ENCODE data around the gene STXBP1. TPM values are rescaled to one million over a fixed set of nuclear protein-coding genes. Genes with fewer than 3 reads are reported as not detected.

Gene STXBP1
- total and polyA plus RNA-seq, 2 of the 13 experiments (the other 11 are each of a cell fraction or from before 2014, with no cell fraction given) = 2.9 TPM

DNA sequence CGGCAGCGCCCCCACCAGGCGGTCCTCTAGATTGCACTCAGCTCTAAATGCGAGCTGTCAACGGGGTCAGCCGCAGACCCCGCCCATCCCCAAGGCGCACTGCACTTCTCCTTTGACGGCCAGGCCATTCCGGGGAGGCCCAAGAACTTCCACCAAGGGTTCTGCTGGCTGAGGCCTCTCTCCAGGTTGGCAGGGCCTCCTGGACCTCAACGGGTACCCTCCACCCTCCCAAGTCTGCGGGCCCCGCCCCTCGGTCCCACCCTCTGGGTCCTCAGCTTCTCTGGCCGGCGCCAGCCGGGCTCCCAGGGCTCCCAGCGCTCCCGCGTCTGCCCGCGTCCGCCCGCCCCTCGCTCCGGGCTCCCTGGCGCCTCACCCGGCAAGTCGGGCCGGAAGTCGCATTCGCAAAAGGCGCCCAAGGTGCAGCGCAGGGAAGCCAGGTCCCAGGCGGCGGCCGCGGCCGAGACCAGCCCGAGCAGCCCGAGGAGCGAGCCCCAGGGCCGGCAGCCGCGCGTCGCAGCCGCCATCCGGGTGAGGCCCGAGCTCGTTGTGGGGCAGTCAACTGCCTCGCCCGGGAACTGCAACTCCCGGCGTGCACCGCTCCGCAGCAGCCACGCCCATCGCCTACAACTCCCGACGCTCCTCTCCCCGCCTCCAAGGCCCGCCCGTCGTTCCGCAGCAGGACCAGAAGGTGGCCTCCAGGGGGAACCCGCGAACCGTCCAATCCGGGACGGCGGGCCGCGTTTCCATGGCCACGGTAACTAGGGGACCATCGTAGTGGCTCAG lies 122.9 kb downstream of the STXBP1 start, which contains the start of gene TOR2A (continued):
- TF ChIP-seq, protein P1, sequence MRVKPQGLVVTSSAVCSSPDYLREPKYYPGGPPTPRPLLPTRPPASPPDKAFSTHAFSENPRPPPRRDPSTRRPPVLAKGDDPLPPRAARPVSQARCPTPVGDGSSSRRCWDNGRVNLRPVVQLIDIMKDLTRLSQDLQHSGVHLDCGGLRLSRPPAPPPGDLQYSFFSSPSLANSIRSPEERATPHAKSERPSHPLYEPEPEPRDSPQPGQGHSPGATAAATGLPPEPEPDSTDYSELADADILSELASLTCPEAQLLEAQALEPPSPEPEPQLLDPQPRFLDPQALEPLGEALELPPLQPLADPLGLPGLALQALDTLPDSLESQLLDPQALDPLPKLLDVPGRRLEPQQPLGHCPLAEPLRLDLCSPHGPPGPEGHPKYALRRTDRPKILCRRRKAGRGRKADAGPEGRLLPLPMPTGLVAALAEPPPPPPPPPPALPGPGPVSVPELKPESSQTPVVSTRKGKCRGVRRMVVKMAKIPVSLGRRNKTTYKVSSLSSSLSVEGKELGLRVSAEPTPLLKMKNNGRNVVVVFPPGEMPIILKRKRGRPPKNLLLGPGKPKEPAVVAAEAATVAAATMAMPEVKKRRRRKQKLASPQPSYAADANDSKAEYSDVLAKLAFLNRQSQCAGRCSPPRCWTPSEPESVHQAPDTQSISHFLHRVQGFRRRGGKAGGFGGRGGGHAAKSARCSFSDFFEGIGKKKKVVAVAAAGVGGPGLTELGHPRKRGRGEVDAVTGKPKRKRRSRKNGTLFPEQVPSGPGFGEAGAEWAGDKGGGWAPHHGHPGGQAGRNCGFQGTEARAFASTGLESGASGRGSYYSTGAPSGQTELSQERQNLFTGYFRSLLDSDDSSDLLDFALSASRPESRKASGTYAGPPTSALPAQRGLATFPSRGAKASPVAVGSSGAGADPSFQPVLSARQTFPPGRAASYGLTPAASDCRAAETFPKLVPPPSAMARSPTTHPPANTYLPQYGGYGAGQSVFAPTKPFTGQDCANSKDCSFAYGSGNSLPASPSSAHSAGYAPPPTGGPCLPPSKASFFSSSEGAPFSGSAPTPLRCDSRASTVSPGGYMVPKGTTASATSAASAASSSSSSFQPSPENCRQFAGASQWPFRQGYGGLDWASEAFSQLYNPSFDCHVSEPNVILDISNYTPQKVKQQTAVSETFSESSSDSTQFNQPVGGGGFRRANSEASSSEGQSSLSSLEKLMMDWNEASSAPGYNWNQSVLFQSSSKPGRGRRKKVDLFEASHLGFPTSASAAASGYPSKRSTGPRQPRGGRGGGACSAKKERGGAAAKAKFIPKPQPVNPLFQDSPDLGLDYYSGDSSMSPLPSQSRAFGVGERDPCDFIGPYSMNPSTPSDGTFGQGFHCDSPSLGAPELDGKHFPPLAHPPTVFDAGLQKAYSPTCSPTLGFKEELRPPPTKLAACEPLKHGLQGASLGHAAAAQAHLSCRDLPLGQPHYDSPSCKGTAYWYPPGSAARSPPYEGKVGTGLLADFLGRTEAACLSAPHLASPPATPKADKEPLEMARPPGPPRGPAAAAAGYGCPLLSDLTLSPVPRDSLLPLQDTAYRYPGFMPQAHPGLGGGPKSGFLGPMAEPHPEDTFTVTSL (CRISPR knock-in tag; IDR thresholded peaks at IDR 0.05; ENCODE audit: borderline replicate concordance) = no peak
- TF ChIP-seq, protein P2, sequence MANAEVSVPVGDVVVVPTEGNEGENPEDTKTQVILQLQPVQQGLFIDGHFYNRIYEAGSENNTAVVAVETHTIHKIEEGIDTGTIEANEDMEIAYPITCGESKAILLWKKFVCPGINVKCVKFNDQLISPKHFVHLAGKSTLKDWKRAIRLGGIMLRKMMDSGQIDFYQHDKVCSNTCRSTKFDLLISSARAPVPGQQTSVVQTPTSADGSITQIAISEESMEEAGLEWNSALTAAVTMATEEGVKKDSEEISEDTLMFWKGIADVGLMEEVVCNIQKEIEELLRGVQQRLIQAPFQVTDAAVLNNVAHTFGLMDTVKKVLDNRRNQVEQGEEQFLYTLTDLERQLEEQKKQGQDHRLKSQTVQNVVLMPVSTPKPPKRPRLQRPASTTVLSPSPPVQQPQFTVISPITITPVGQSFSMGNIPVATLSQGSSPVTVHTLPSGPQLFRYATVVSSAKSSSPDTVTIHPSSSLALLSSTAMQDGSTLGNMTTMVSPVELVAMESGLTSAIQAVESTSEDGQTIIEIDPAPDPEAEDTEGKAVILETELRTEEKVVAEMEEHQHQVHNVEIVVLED (CRISPR knock-in tag; IDR thresholded peaks at IDR 0.05; ENCODE audit: borderline replicate concordance) = peak; percentile 88
- TF ChIP-seq, protein P3, sequence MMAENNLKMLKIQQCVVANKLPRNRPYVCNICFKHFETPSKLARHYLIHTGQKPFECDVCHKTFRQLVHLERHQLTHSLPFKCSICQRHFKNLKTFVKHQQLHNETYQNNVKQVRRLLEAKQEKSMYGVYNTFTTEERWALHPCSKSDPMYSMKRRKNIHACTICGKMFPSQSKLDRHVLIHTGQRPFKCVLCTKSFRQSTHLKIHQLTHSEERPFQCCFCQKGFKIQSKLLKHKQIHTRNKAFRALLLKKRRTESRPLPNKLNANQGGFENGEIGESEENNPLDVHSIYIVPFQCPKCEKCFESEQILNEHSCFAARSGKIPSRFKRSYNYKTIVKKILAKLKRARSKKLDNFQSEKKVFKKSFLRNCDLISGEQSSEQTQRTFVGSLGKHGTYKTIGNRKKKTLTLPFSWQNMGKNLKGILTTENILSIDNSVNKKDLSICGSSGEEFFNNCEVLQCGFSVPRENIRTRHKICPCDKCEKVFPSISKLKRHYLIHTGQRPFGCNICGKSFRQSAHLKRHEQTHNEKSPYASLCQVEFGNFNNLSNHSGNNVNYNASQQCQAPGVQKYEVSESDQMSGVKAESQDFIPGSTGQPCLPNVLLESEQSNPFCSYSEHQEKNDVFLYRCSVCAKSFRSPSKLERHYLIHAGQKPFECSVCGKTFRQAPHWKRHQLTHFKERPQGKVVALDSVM (CRISPR knock-in tag; IDR thresholded peaks at IDR 0.05) = peak; percentile 71
- TF ChIP-seq, protein P4, sequence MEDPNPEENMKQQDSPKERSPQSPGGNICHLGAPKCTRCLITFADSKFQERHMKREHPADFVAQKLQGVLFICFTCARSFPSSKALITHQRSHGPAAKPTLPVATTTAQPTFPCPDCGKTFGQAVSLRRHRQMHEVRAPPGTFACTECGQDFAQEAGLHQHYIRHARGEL (CRISPR knock-in tag; IDR thresholded peaks at IDR 0.05) = no peak
- TF ChIP-seq ZNF12 (CRISPR knock-in tag; IDR thresholded peaks at IDR 0.05) (no peak), NFE2L1 (CRISPR knock-in tag; IDR thresholded peaks at IDR 0.05; ENCODE audit: borderline replicate concordance) (no peak; the same call in 1 of the 2 replicates), ZNF234 (CRISPR knock-in tag; conservative IDR thresholded peaks at IDR 0.05) (no peak), PBX2 (CRISPR knock-in tag; IDR thresholded peaks at IDR 0.05) (no peak), MAZ (IDR thresholded peaks at IDR 0.05; ENCODE audit: borderline replicate concordance, low read depth, low read length) (peak; percentile 21; the same call in 1 of the 2 replicates), MAZ (CRISPR knock-in tag; IDR thresholded peaks at IDR 0.05; ENCODE audit: low read depth) (peak; percentile 38; the same call in 1 of the 2 replicates), BRCA1 (CRISPR knock-in tag; IDR thresholded peaks at IDR 0.05) (no peak)
- TF ChIP-seq, protein P5, sequence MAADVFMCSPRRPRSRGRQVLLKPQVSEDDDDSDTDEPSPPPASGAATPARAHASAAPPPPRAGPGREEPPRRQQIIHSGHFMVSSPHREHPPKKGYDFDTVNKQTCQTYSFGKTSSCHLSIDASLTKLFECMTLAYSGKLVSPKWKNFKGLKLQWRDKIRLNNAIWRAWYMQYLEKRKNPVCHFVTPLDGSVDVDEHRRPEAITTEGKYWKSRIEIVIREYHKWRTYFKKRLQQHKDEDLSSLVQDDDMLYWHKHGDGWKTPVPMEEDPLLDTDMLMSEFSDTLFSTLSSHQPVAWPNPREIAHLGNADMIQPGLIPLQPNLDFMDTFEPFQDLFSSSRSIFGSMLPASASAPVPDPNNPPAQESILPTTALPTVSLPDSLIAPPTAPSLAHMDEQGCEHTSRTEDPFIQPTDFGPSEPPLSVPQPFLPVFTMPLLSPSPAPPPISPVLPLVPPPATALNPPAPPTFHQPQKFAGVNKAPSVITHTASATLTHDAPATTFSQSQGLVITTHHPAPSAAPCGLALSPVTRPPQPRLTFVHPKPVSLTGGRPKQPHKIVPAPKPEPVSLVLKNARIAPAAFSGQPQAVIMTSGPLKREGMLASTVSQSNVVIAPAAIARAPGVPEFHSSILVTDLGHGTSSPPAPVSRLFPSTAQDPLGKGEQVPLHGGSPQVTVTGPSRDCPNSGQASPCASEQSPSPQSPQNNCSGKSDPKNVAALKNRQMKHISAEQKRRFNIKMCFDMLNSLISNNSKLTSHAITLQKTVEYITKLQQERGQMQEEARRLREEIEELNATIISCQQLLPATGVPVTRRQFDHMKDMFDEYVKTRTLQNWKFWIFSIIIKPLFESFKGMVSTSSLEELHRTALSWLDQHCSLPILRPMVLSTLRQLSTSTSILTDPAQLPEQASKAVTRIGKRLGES (CRISPR knock-in tag; IDR thresholded peaks at IDR 0.05; ENCODE audit: borderline replicate concordance) = no peak

Measured in HepG2 (cell line).